DND-41 (cell line): ENCODE data around the gene SEC14L5.

Experiments used
- ATAC-seq: fragments of 200-7000 bp; cut with Tn5 transposase; 3 replicates; pipeline ENCODE4 v1.9.1; 2021; ENCODE audit warnings: low read depth; ENCODE audit not compliant: insufficient read depth
- DNase-seq: peaks from one replicate; pipeline ENCODE4 v3.0.0-alpha.2; 2020
- H2AFZ ChIP-seq: 2 replicates; pipeline ENCODE4 v1.6.0; 2012; ENCODE audit warnings: low read depth, low read length
- H3K27ac ChIP-seq: 2 replicates; pipeline ENCODE4 v1.5.1; 2012; ENCODE audit warnings: low read length, inconsistent platforms
- H3K27me3 ChIP-seq: fragments of 200-600 bp; sonication (generic); 2 replicates; pipeline ENCODE4 v1.6.0; 2012; ENCODE audit warnings: low read length, mild to moderate bottlenecking, inconsistent platforms; ENCODE audit not compliant: insufficient read depth, poor library complexity
- H3K36me3 ChIP-seq: 2 replicates; pipeline ENCODE4 v1.5.1; 2012; ENCODE audit warnings: low read length, inconsistent platforms; ENCODE audit not compliant: insufficient read depth
- H3K4me1 ChIP-seq: 2 replicates; pipeline ENCODE4 v1.5.1; 2012; ENCODE audit warnings: mild to moderate bottlenecking, low read length; ENCODE audit not compliant: insufficient read depth
- H3K4me2 ChIP-seq: 2 replicates; pipeline ENCODE4 v1.6.0; 2012; ENCODE audit warnings: mild to moderate bottlenecking, moderate library complexity, low read length, inconsistent platforms; ENCODE audit not compliant: insufficient read depth
- H3K4me3 ChIP-seq, 2 experiments: fragments of 200-600 bp in 1 of 2; shearing (Covaris generic) in 1 of 2; 2 replicates each; pipeline ENCODE4 v1.5.1; 2012 to 2016; ENCODE audit warnings: inconsistent platforms in 2 of 2, low read length in 2 of 2, mild to moderate bottlenecking in 2 of 2, low read depth in 1 of 2, moderate library complexity in 1 of 2
- H3K79me2 ChIP-seq: 2 replicates; pipeline ENCODE4 v1.6.0; 2012; ENCODE audit warnings: low read length, inconsistent platforms; ENCODE audit not compliant: insufficient read depth
- H3K9ac ChIP-seq: 2 replicates; pipeline ENCODE4 v1.6.0; 2012; ENCODE audit warnings: low read depth, mild to moderate bottlenecking, inconsistent platforms, low read length, moderate library complexity
- H3K9me3 ChIP-seq: 2 replicates; pipeline ENCODE4 v1.5.1; 2012; ENCODE audit warnings: low read length, moderate library complexity, mild to moderate bottlenecking, inconsistent platforms; ENCODE audit not compliant: insufficient read depth, severe bottlenecking
- H4K20me1 ChIP-seq: 2 replicates; pipeline ENCODE4 v1.6.0; 2012; ENCODE audit warnings: low read length; ENCODE audit not compliant: insufficient read depth
- EZH2 ChIP-seq: IDR thresholded peaks from 3 replicates; pipeline ENCODE4 v1.6.1; 2012; ENCODE audit warnings: borderline replicate concordance, low read depth, mild to moderate bottlenecking, moderate library complexity, low read length, inconsistent platforms; ENCODE audit not compliant: severe bottlenecking
- TF ChIP-seq, protein P1 (sequence below): IDR thresholded peaks from 2 replicates; pipeline ENCODE4 v1.5.1; 2012; ENCODE audit warnings: borderline replicate concordance, low read length, moderate library complexity, mild to moderate bottlenecking; ENCODE audit not compliant: poor library complexity, severe bottlenecking; ENCODE audit errors: extremely low read depth

The SEC14L5 gene

DNA sequence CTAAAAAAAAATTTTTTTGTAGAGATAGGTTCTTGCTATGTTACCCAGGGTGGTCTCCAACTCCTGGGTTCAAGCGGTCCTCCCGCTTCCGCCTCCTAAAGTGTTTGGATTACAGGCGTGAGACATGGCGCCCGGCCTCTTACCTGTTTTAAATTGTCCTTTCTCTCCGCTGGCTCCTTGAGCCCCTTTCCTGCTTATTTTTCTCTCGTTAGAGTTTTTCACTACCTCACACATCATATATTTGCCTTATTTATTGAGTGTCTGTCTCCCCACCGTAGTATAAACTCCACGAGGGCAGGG, 760 bp upstream of the SEC14L5 start:
- Histone ChIP-seq H3K9ac (no peak overlapping the region), H2AFZ (no peak overlapping the region), H4K20me1 (peaks cover 5% of the 10 kb centered on the region), H3K4me2 (no peak overlapping the region), H3K4me1 (no peaks in the 10 kb centered on the region), H3K4me3 (no peak overlapping the region), H3K79me2 (no peaks in the 10 kb centered on the region), H3K36me3 (no peaks in the 10 kb centered on the region), H3K9me3 (no peaks in the 10 kb centered on the region), H3K27ac (no peak overlapping the region), H3K27me3 (no peaks in the 10 kb centered on the region)
- ATAC-seq: no peak
- DNase-seq: no peak
- TF ChIP-seq, protein P1, sequence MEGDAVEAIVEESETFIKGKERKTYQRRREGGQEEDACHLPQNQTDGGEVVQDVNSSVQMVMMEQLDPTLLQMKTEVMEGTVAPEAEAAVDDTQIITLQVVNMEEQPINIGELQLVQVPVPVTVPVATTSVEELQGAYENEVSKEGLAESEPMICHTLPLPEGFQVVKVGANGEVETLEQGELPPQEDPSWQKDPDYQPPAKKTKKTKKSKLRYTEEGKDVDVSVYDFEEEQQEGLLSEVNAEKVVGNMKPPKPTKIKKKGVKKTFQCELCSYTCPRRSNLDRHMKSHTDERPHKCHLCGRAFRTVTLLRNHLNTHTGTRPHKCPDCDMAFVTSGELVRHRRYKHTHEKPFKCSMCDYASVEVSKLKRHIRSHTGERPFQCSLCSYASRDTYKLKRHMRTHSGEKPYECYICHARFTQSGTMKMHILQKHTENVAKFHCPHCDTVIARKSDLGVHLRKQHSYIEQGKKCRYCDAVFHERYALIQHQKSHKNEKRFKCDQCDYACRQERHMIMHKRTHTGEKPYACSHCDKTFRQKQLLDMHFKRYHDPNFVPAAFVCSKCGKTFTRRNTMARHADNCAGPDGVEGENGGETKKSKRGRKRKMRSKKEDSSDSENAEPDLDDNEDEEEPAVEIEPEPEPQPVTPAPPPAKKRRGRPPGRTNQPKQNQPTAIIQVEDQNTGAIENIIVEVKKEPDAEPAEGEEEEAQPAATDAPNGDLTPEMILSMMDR: no peak
- TF ChIP-seq EZH2: no peak

DNA sequence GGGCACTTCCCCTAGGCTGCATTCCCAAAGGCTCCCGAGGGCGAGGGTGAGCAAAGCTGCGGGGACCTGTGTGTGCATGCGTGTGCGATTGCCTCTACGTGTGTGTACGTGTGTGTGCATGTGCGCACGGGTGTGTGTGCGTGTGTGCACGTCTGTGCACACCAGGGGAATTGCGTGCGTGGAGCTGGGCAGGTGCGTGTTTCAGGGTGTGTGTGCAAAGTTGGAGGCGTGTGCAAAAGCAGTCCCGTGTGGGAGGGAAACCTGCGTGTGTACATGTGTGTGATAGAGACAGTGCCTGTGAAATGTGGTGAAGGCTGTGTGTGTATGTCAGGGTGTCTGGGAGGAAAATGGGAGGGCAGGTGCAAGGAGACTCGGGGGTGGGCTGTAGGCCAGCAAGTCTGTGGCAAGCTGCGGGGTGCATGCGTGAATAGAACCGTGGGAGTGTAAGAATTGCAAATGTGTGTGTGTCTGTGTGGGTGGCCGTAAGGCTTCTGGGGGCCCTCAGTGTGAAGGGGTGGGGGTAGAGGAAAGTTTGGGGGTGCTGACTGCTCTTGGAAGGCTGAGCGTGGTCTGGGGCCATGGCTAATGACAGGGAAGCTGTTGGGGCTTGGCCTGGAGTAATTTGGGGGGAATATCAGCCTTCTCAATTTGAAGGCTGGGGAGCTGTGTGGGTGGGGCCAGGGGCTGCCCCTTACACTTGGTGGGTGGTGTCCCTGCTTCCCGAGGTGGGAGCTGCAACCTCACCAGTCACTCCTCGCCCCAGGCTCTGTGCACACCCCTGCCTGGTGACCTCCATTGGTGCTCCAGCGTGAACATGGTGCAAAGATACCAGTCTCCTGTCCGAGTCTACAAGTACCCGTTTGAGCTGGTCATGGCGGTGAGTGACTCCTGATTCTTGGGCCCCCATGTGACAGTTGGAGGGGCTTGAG, 644 bp downstream of the SEC14L5 start:
- Histone ChIP-seq H2AFZ (no peak overlapping the region), H3K27me3 (no peaks in the 10 kb centered on the region), H3K4me3 (no peak overlapping the region), H3K27ac (no peak overlapping the region), H3K4me2 (no peak overlapping the region), H3K9me3 (no peaks in the 10 kb centered on the region), H3K79me2 (no peaks in the 10 kb centered on the region), H4K20me1 (peaks cover 5% of the 10 kb centered on the region), H3K36me3 (no peaks in the 10 kb centered on the region), H3K4me1 (no peaks in the 10 kb centered on the region), H3K9ac (no peak overlapping the region)
- no peak for ATAC-seq
- no peak for DNase-seq
- TF ChIP-seq, protein P1: no peak
- no peak for TF ChIP-seq EZH2

DNA sequence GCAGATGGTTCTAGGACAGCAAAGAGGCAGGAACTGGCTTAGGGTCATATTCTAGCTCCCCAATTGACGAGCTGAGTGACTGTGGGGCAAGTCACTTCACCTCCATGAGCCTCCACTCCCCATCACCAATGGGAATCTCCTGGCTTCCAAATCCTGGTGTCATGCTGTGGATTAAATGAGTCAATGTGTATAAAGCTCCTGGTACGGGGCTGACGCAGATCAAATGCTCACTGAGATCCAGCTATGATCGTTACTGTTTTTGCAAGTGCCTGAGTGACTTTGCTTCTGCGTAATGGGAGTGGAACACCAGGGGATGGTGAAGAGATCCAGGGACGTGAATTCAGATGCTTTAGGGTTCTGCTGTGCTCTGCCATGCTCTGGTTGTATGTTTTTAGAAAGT, 2.4 kb downstream of the SEC14L5 start:
- H3K27ac ChIP-seq: no peak overlapping the region
- H2AFZ ChIP-seq: no peak overlapping the region
- no peaks in the 10 kb centered on the region for H3K9me3 ChIP-seq
- H3K4me1 ChIP-seq: no peaks in the 10 kb centered on the region
- H4K20me1 ChIP-seq: peaks cover 5% of the 10 kb centered on the region
- DNase-seq (no peak), ATAC-seq (no peak)
- no peak overlapping the region for H3K4me3 ChIP-seq
- no peaks in the 10 kb centered on the region for H3K79me2 ChIP-seq
- TF ChIP-seq, protein P1: no peak
- no peak for TF ChIP-seq EZH2
- no peak overlapping the region for H3K4me2 ChIP-seq
- H3K36me3 ChIP-seq: no peaks in the 10 kb centered on the region
- H3K9ac ChIP-seq: no peak overlapping the region
- no peaks in the 10 kb centered on the region for H3K27me3 ChIP-seq
